GM18861 (cell line): ENCODE measurements around the gene TKT.
"Not testable (repeated sequence)": the region's sequence is repeated elsewhere in the genome, so short reads cannot be mapped to it uniquely, and the experiment has no call there.

ENCODE experiments used
- ATAC-seq: cut with Tn5 transposase; IDR thresholded peaks from one replicate; pipeline ENCODE4 v1.9.1; 2021; ENCODE audit not compliant: unreplicated experiment

TKT gene

GRCh38 chr3:53261712-53262111 lies 5.9 kb upstream of the TKT start:
- no peak for ATAC-seq

GRCh38 chr3:53260286-53260785 lies 4.5 kb upstream of the TKT start:
- no peak for ATAC-seq

- no peak for ATAC-seq
Measured at GRCh38 chr3:53259427-53260259, 3.8 kb upstream of the TKT start.

- no peak for ATAC-seq
Measured at GRCh38 chr3:53258600-53259426, 3.0 kb upstream of the TKT start.

- no peak for ATAC-seq
Measured at GRCh38 chr3:53257465-53257864, 1.6 kb upstream of the TKT start.

- no peak for ATAC-seq
Measured at GRCh38 chr3:53256704-53257055, 858 bp upstream of the TKT start.

GRCh38 chr3:53255423-53255774 lies 423 bp downstream of the TKT start:
- peak; percentile 26 for ATAC-seq

- ATAC-seq, result peak; percentile 36
Measured at GRCh38 chr3:53254509-53255422, 1.1 kb downstream of the TKT start.

GRCh38 chr3:53253707-53254508 lies 1.9 kb downstream of the TKT start:
- ATAC-seq, result no peak

- ATAC-seq, result not testable (repeated sequence)
Measured at GRCh38 chr3:53252947-53253322, 2.9 kb downstream of the TKT start.

GRCh38 chr3:53252096-53252946 lies 3.5 kb downstream of the TKT start:
- no peak for ATAC-seq

- no peak for ATAC-seq
Measured at GRCh38 chr3:53250881-53251605, 4.8 kb downstream of the TKT start.

GRCh38 chr3:53250453-53250852 lies 5.4 kb downstream of the TKT start:
- no peak for ATAC-seq

- ATAC-seq, result no peak
Measured at GRCh38 chr3:53248161-53248560, 7.7 kb downstream of the TKT start.

- no peak for ATAC-seq
Measured at GRCh38 chr3:53247619-53248018, 8.2 kb downstream of the TKT start.

- no peak for ATAC-seq
Measured at GRCh38 chr3:53244271-53244670, 11.6 kb downstream of the TKT start.

- ATAC-seq, result no peak
Measured at GRCh38 chr3:53243785-53244184, 12.0 kb downstream of the TKT start.

GRCh38 chr3:53243165-53243564 lies 12.7 kb downstream of the TKT start:
- ATAC-seq, result no peak

GRCh38 chr3:53242642-53243041 lies 13.2 kb downstream of the TKT start:
- ATAC-seq, result no peak
